H9 (cell line): ENCODE data around the gene HIBCH. TPM values are rescaled to one million over a fixed set of nuclear protein-coding genes. Genes with fewer than 3 reads are reported as not detected.

ENCODE experiments used
- DNase-seq: peaks from one replicate; pipeline ENCODE4 v3.0.0-alpha.2; 2017
- H2AFZ ChIP-seq: one replicate; pipeline ENCODE4 v1.6.1; 2013; ENCODE audit warnings: mild to moderate bottlenecking, low read length, control low read depth, moderate library complexity
- H2AK5ac ChIP-seq: 2 replicates; pipeline ENCODE4 v1.6.1; 2013; ENCODE audit warnings: low read length, control low read depth, mixed read lengths; ENCODE audit not compliant: insufficient read length
- H2BK120ac ChIP-seq: one replicate; pipeline ENCODE4 v1.6.1; 2013; ENCODE audit warnings: low read depth, mild to moderate bottlenecking, low read length, control low read depth, inconsistent platforms; ENCODE audit not compliant: poor library complexity, severe bottlenecking
- H2BK12ac ChIP-seq: 2 replicates; pipeline ENCODE4 v1.6.1; 2013; ENCODE audit warnings: low read length, control low read depth, mixed read lengths, low read depth; ENCODE audit not compliant: insufficient read length
- H2BK15ac ChIP-seq: 2 replicates; pipeline ENCODE4 v1.6.1; 2013; ENCODE audit warnings: low read depth, low read length, control low read depth
- H2BK20ac ChIP-seq: one replicate; pipeline ENCODE4 v1.6.1; 2013; ENCODE audit warnings: low read depth, mild to moderate bottlenecking, low read length, control low read depth, inconsistent platforms; ENCODE audit not compliant: poor library complexity, severe bottlenecking
- H2BK5ac ChIP-seq: 2 replicates; pipeline ENCODE4 v1.6.1; 2013; ENCODE audit warnings: low read length, control low read depth, mixed read lengths; ENCODE audit not compliant: insufficient read length
- H3K14ac ChIP-seq: 2 replicates; pipeline ENCODE4 v1.6.1; 2013; ENCODE audit warnings: low read length, control low read depth; ENCODE audit not compliant: insufficient read depth
- H3K18ac ChIP-seq: 2 replicates; pipeline ENCODE4 v1.6.1; 2013; ENCODE audit warnings: low read depth, mild to moderate bottlenecking, mixed read lengths, low read length, control low read depth; ENCODE audit not compliant: insufficient read length
- H3K23ac ChIP-seq: 2 replicates; pipeline ENCODE4 v1.6.1; 2013; ENCODE audit warnings: low read length, control low read depth, mixed read lengths, low read depth; ENCODE audit not compliant: insufficient read length
- H3K23me2 ChIP-seq: 2 replicates; pipeline ENCODE4 v1.6.1; 2013; ENCODE audit warnings: low read depth, mild to moderate bottlenecking, mixed read lengths, low read length, control low read depth; ENCODE audit not compliant: insufficient read length, poor library complexity, severe bottlenecking
- H3K27ac ChIP-seq: 2 replicates; pipeline ENCODE4 v1.5.1; 2013; ENCODE audit warnings: low read length, control low read depth, mixed read lengths, low read depth; ENCODE audit not compliant: insufficient read length
- H3K27me3 ChIP-seq: 2 replicates; pipeline ENCODE4 v1.6.1; 2013; ENCODE audit warnings: low read length, control low read depth, inconsistent platforms; ENCODE audit not compliant: insufficient read depth
- H3K4ac ChIP-seq: 2 replicates; pipeline ENCODE4 v1.6.1; 2013; ENCODE audit warnings: low read depth, mild to moderate bottlenecking, control low read depth, inconsistent platforms, low read length, moderate library complexity
- H3K4me1 ChIP-seq: 2 replicates; pipeline ENCODE4 v1.6.1; 2013; ENCODE audit warnings: low read length, control low read depth, inconsistent platforms; ENCODE audit not compliant: insufficient read depth
- H3K4me2 ChIP-seq: 2 replicates; pipeline ENCODE4 v1.6.1; 2013; ENCODE audit warnings: low read length, control low read depth, mixed read lengths; ENCODE audit not compliant: insufficient read length, insufficient read depth
- H3K56ac ChIP-seq: 2 replicates; pipeline ENCODE4 v1.6.1; 2013; ENCODE audit warnings: low read depth, mild to moderate bottlenecking, mixed read lengths, low read length, control low read depth; ENCODE audit not compliant: insufficient read length
- H3K79me1 ChIP-seq: 2 replicates; pipeline ENCODE4 v1.6.1; 2013; ENCODE audit warnings: low read depth, mild to moderate bottlenecking, moderate library complexity, low read length, control low read depth, inconsistent platforms; ENCODE audit not compliant: insufficient read depth, poor library complexity, severe bottlenecking
- H3K79me2 ChIP-seq: 2 replicates; pipeline ENCODE4 v1.6.1; 2013; ENCODE audit warnings: low read length, control low read depth, inconsistent platforms; ENCODE audit not compliant: insufficient read depth
- H3K9ac ChIP-seq: 2 replicates; pipeline ENCODE4 v1.6.1; 2013; ENCODE audit warnings: low read length, control low read depth, mixed read lengths; ENCODE audit not compliant: insufficient read length; ENCODE audit errors: extremely low read depth
- H3K9me3 ChIP-seq: one replicate; pipeline ENCODE4 v1.6.1; 2013; ENCODE audit warnings: low read depth, low read length, inconsistent platforms; ENCODE audit not compliant: control insufficient read depth
- H3T11ph ChIP-seq: one replicate; pipeline ENCODE4 v1.6.1; 2013; ENCODE audit warnings: mild to moderate bottlenecking, low read length, control low read depth, inconsistent platforms
- H4K20me1 ChIP-seq: one replicate; pipeline ENCODE4 v1.6.1; 2013; ENCODE audit not compliant: control insufficient read depth, insufficient read length, insufficient read depth
- H4K5ac ChIP-seq: 2 replicates; pipeline ENCODE4 v1.6.1; 2013; ENCODE audit warnings: low read depth, mild to moderate bottlenecking, mixed read lengths, low read length, control low read depth; ENCODE audit not compliant: insufficient read length
- H4K8ac ChIP-seq: replicated peaks from 2 replicates; pipeline ENCODE4 v1.6.1; 2013; ENCODE audit warnings: low read length, control low read depth, mixed read lengths, low read depth; ENCODE audit not compliant: insufficient read length
- H4K91ac ChIP-seq: 2 replicates; pipeline ENCODE4 v1.6.1; 2013; ENCODE audit warnings: low read depth, mild to moderate bottlenecking, moderate library complexity, mixed read lengths, low read length, control low read depth; ENCODE audit not compliant: insufficient read length
- H3K27ac Mint-ChIP-seq, 3 experiments: 2 replicates in 2 of 3; 3 replicates in 1 of 3; pipeline ENCODE4 v1.8.0; 2020 to 2021; ENCODE audit warnings: mixed read lengths in 3 of 3, mild to moderate bottlenecking in 1 of 3, moderate library complexity in 1 of 3
- H3K27me3 Mint-ChIP-seq: 2 replicates; pipeline ENCODE4 v1.8.0; 2021; ENCODE audit warnings: low read depth, mild to moderate bottlenecking, moderate library complexity, mixed read lengths
- H3K36me3 Mint-ChIP-seq, 3 experiments: 2 replicates in 2 of 3; 3 replicates in 1 of 3; pipeline ENCODE4 v1.8.0; 2020 to 2021; ENCODE audit warnings: low read depth in 3 of 3, mixed read lengths in 3 of 3; ENCODE audit not compliant: insufficient read depth in 1 of 3
- H3K4me1 Mint-ChIP-seq, 2 experiments: 2 replicates each; pipeline ENCODE4 v1.8.0; 2020; ENCODE audit warnings: mixed read lengths in 2 of 2
- H3K4me3 Mint-ChIP-seq, 2 experiments: 2 replicates in 1 of 2; 3 replicates in 1 of 2; pipeline ENCODE4 v1.8.0; 2020 to 2021; ENCODE audit warnings: mild to moderate bottlenecking in 2 of 2, mixed read lengths in 2 of 2, moderate library complexity in 1 of 2
- H3K9me3 Mint-ChIP-seq, 2 experiments: 2 replicates in 1 of 2; 3 replicates in 1 of 2; pipeline ENCODE4 v1.8.0; 2020; ENCODE audit warnings: mild to moderate bottlenecking in 2 of 2, mixed read lengths in 2 of 2, moderate library complexity in 1 of 2
- WGBS: extraction: QIAGEN DNeasy Blood & Tissue Kit; methylation state at CpG from one replicate; pipeline ENCODE4 v1.1.7; 2013; ENCODE audit warnings: missing lambda C conversion rate, low lambda C conversion rate, mixed read lengths; ENCODE audit not compliant: insufficient read length; ENCODE audit errors: extremely low coverage; 5-methylcytosine and 5-hydroxymethylcytosine counted together
- total RNA-seq: library from RNA; stranded (reverse); gene quantifications from 2 replicates; pipeline ENCODE4 v1.2.1, GENCODE V29; 2021
- TF ChIP-seq, protein P1 (sequence below): fragments of 200-600 bp; sonication (generic); conservative IDR thresholded peaks from 3 replicates; pipeline ENCODE4 v1.8.0; 2021; ENCODE audit warnings: antibody characterized with exemption, mild to moderate bottlenecking

HIBCH gene
- total RNA-seq, 1 experiment from 2014 or later = 28.0 TPM

DNA sequence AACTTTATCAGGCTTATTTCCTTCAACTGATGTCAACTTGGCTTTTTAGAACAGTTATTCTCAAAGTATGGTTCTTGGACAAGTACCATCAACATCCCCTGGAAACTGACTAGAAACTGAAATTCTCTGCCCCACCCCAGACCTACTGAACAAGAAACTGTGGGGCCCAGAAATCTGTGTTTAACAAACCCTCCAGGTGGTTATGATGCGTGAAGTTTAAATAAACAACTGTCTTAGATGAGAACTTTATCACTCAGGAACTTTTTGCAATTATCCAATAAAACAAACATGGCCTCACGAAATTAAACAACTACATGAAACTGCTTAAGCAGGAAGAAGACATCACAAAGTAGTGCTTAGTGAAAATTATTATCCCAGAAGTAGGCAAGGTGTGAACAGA is 4.4 kb downstream of the HIBCH start:
- Histone ChIP-seq H3K4ac (no peak overlapping the region), H2BK15ac (no peak overlapping the region), H3K79me2 (no peaks in the 10 kb centered on the region; the same call in 1 of the 2 replicates), H2BK120ac (no peak overlapping the region), H2BK5ac (no peak overlapping the region), H2BK12ac (no peak overlapping the region), H2BK20ac (no peak overlapping the region), H3K23me2 (peaks cover 5% of the 10 kb centered on the region), H2AFZ (no peak overlapping the region), H4K20me1 (no peaks in the 10 kb centered on the region), H3K9ac (no peak overlapping the region), H3K27me3 (no peaks in the 10 kb centered on the region), H2AK5ac (no peak overlapping the region), H3K4me2 (no peak overlapping the region), H4K8ac (no peak overlapping the region), H4K91ac (no peak overlapping the region), H3K27ac (no peak overlapping the region), H3K18ac (no peak overlapping the region), H3K79me1 (peaks cover 5% of the 10 kb centered on the region), H3K9me3 (no peaks in the 10 kb centered on the region), H3K23ac (no peak overlapping the region), H4K5ac (no peak overlapping the region), H3T11ph (no peak overlapping the region), H3K56ac (no peak overlapping the region), H3K4me1 (no peaks in the 10 kb centered on the region; the same call in 1 of the 2 replicates), H3K14ac (no peak overlapping the region)
- H3K36me3 Mint-ChIP-seq = peaks cover 0 to 14% (median 7%) of the 10 kb centered on the region in 3 experiments; a peak in 4 of 7 replicates
- DNase-seq = no peak
- no CpG with 5 or more reads among the region's 2 CpGs for WGBS
- no peak overlapping the region for H3K4me3 Mint-ChIP-seq
- H3K27ac Mint-ChIP-seq = no peak overlapping the region; a peak in 1 of 7 replicates
- no peaks in the 10 kb centered on the region for H3K9me3 Mint-ChIP-seq
- H3K4me1 Mint-ChIP-seq = peaks cover 8 to 20% of the 10 kb centered on the region in 2 experiments
- TF ChIP-seq, protein P1, sequence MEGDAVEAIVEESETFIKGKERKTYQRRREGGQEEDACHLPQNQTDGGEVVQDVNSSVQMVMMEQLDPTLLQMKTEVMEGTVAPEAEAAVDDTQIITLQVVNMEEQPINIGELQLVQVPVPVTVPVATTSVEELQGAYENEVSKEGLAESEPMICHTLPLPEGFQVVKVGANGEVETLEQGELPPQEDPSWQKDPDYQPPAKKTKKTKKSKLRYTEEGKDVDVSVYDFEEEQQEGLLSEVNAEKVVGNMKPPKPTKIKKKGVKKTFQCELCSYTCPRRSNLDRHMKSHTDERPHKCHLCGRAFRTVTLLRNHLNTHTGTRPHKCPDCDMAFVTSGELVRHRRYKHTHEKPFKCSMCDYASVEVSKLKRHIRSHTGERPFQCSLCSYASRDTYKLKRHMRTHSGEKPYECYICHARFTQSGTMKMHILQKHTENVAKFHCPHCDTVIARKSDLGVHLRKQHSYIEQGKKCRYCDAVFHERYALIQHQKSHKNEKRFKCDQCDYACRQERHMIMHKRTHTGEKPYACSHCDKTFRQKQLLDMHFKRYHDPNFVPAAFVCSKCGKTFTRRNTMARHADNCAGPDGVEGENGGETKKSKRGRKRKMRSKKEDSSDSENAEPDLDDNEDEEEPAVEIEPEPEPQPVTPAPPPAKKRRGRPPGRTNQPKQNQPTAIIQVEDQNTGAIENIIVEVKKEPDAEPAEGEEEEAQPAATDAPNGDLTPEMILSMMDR = no peak
- H3K27me3 Mint-ChIP-seq = no peaks in the 10 kb centered on the region
